ENCODE data around the gene MIDN.

Gene MIDN

GRCh38 chr19:1226522-1227303, 21.7 kb upstream of the MIDN start:
- DNase-seq (ENCODE audit: extremely low read depth, low read depth): no peak
- no peak for TF ChIP-seq CTCF (IDR thresholded peaks at IDR 0.05; ENCODE audit: low read depth, low read length, missing control alignments)

GRCh38 chr19:1227304-1228054, 20.9 kb upstream of the MIDN start:
- H3K4me3 ChIP-seq (replicated peaks; ENCODE audit: low read depth, low read length): no peak overlapping the region
- TF ChIP-seq CTCF (IDR thresholded peaks at IDR 0.05; ENCODE audit: low read depth, low read length, missing control alignments): no peak
- DNase-seq (ENCODE audit: extremely low read depth, low read depth): no peak

More at GRCh38 chr19:1226522-1227303, 21.7 kb upstream of the MIDN start:
- H3K4me3 ChIP-seq (replicated peaks; ENCODE audit: low read depth, low read length): no peak overlapping the region

DNA sequence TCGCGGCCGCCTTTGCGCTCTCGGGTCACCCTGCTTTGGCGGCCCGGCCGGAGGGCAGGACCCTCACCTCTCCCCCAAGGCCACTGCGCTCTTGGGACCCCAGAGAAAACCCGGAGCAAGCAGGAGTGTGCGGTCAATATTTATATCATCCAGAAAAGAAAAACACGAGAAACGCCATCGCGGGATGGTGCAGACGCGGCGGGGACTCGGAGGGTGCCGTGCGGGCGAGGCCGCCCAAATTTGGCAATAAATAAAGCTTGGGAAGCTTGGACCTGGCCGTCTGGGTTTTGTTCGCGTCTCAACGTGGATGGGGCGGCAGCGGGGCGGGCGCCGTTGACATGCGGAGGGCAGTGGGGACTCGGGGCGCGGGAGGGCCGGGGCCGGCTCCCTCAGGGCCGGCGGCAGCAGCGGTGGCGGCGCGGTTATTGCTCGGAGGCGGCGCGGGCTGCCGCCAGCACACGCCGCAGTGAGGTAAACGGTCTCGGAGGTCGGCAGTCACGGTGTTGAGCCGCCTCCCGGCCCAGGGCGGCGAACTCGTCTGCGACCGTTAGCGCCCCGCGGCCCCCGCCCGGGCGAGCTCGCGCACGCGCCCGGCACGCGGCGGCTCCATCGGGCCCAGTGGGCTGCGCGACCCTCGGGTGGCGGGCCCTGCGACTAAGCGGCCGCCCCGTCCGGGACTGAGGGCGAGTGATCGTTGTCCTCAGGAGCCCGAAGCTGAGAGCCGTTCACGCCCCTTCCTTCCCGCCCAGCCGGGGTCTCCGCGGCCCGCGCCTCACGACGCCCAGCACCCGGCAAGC, 20.0 kb upstream of the MIDN start:
- TF ChIP-seq CTCF (IDR thresholded peaks at IDR 0.05; ENCODE audit: low read depth, low read length, missing control alignments): no peak
- no peak for DNase-seq (ENCODE audit: extremely low read depth, low read depth)
- no peak overlapping the region for H3K4me3 ChIP-seq (replicated peaks; ENCODE audit: low read depth, low read length)

GRCh38 chr19:1229056-1229923, 19.1 kb upstream of the MIDN start:
- DNase-seq (ENCODE audit: extremely low read depth, low read depth): no peak
- TF ChIP-seq CTCF (IDR thresholded peaks at IDR 0.05; ENCODE audit: low read depth, low read length, missing control alignments): no peak
- no peak overlapping the region for H3K4me3 ChIP-seq (replicated peaks; ENCODE audit: low read depth, low read length)

- no peak for TF ChIP-seq CTCF (IDR thresholded peaks at IDR 0.05; ENCODE audit: low read depth, low read length, missing control alignments)
- no peak for DNase-seq (ENCODE audit: extremely low read depth, low read depth)
- no peak overlapping the region for H3K4me3 ChIP-seq (replicated peaks; ENCODE audit: low read depth, low read length)
Measured at GRCh38 chr19:1229924-1230782, 18.2 kb upstream of the MIDN start.
